ENCODE data around the gene UGT3A2.

The UGT3A2 gene

GRCh38 chr5:35999547-35999946 lies 67.1 kb downstream of the UGT3A2 start:
- H3K4me2 ChIP-seq (ENCODE audit: low read length) = no peak overlapping the region
- no peak for TF ChIP-seq EZH2phosphoT487 (IDR thresholded peaks at IDR 0.05; ENCODE audit: borderline replicate concordance, low read length)
- no peak overlapping the region for H3K27ac ChIP-seq (ENCODE audit: low read depth, low read length)
- no peak overlapping the region for H3K4me3 ChIP-seq (ENCODE audit: low read length)
- H3K9me2 ChIP-seq (replicated peaks; ENCODE audit: control insufficient read depth, low read length) = no peaks in the 10 kb centered on the region
- no peaks in the 10 kb centered on the region for H3F3A ChIP-seq (ENCODE audit: control insufficient read depth, insufficient read depth)
- no peaks in the 10 kb centered on the region for H3K9me3 ChIP-seq (ENCODE audit: control insufficient read depth, insufficient read depth, low read length)
- H3K4me1 ChIP-seq (ENCODE audit: control insufficient read depth, low read length) = no peaks in the 10 kb centered on the region
- no peaks in the 10 kb centered on the region for H3K27me3 ChIP-seq (ENCODE audit: control insufficient read depth, low read length)
- no peaks in the 10 kb centered on the region for H3K36me3 ChIP-seq (ENCODE audit: control insufficient read depth, low read length)
- no peaks in the 10 kb centered on the region for H3K79me2 ChIP-seq (ENCODE audit: control insufficient read depth, low read length)
- no peaks in the 10 kb centered on the region for H4K20me1 ChIP-seq (ENCODE audit: control insufficient read depth, insufficient read depth, low read depth, low read length)

DNA sequence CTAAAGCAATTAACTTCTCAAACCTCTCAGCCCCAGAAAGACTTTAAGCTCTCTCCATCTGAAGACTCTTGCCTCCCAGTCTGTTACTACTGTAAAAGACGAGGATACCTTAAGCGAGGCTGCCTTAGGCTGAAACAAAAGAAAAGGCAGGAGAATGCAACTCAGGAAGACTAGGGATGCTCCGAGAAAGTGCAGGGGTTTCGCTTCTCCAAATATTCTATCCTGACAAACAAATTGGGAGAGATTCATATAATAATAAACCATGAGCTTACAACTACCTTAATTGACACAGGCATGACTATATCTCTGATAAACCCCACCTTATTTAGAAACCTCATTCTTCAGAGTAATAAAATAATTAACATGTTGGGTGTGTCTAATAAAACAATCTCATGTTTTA lies 70.6 kb downstream of the UGT3A2 start:
- H3K27me3 ChIP-seq (ENCODE audit: control insufficient read depth, low read length) = no peaks in the 10 kb centered on the region
- no peak overlapping the region for H3K4me3 ChIP-seq (ENCODE audit: low read length)
- TF ChIP-seq, protein P1, sequence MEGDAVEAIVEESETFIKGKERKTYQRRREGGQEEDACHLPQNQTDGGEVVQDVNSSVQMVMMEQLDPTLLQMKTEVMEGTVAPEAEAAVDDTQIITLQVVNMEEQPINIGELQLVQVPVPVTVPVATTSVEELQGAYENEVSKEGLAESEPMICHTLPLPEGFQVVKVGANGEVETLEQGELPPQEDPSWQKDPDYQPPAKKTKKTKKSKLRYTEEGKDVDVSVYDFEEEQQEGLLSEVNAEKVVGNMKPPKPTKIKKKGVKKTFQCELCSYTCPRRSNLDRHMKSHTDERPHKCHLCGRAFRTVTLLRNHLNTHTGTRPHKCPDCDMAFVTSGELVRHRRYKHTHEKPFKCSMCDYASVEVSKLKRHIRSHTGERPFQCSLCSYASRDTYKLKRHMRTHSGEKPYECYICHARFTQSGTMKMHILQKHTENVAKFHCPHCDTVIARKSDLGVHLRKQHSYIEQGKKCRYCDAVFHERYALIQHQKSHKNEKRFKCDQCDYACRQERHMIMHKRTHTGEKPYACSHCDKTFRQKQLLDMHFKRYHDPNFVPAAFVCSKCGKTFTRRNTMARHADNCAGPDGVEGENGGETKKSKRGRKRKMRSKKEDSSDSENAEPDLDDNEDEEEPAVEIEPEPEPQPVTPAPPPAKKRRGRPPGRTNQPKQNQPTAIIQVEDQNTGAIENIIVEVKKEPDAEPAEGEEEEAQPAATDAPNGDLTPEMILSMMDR (IDR thresholded peaks at IDR 0.05; ENCODE audit: low read depth, low read length, poor library complexity, severe bottlenecking) = no peak
- no peak for TF ChIP-seq EZH2phosphoT487 (IDR thresholded peaks at IDR 0.05; ENCODE audit: borderline replicate concordance, low read length)
- H3K4me2 ChIP-seq (ENCODE audit: low read length) = no peak overlapping the region
- no peaks in the 10 kb centered on the region for H3K9me3 ChIP-seq (ENCODE audit: control insufficient read depth, insufficient read depth, low read length)
- no peaks in the 10 kb centered on the region for H3K9me2 ChIP-seq (replicated peaks; ENCODE audit: control insufficient read depth, low read length)
- no peak overlapping the region for H3K27ac ChIP-seq (ENCODE audit: low read depth, low read length)
- H3F3A ChIP-seq (ENCODE audit: control insufficient read depth, insufficient read depth) = no peaks in the 10 kb centered on the region
- H3K36me3 ChIP-seq (ENCODE audit: control insufficient read depth, low read length) = no peaks in the 10 kb centered on the region
- no peaks in the 10 kb centered on the region for H4K20me1 ChIP-seq (ENCODE audit: control insufficient read depth, insufficient read depth, low read depth, low read length)
- no peaks in the 10 kb centered on the region for H3K79me2 ChIP-seq (ENCODE audit: control insufficient read depth, low read length)
- no peaks in the 10 kb centered on the region for H3K4me1 ChIP-seq (ENCODE audit: control insufficient read depth, low read length)

DNA sequence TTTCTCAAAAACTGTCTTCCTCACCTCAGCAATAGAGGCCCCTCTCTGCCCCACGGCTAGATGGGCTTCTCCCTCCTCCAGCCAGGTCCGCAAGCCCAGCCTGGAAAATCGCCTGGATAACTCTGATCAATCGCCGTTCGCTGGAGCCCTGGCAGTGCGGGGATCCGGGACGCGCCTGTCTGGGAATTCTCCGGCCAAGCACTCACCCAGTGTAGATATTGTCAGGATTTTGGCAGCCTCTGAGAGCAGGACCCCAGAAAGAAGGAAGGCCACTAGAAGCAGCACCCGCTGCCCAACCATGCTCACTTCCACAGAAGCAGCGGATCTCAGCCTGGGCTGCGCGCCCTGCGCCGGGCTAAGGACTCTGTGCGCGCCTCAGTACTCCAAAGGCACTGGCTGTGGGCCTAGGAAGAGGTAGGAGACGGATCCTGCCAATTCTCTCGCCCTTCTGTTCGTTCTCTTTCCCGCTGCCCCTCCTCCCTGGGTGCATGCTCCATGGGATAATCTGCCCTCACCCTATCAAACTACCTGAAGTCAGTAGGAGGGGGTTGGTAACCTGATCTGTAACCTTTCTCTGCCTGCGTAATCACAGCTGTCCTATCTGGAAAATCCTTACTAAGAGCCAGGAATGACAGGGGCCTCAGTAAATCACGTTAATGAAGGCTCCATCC lies 75.6 kb downstream of the UGT3A2 start, which contains the start of gene UGT3A1:
TSS of gene UGT3A1 (minus strand) at position 450 of the 671 bp plus-strand sequence. CDS start at position 300, 150 bp downstream.
- TF ChIP-seq EZH2phosphoT487 (IDR thresholded peaks at IDR 0.05; ENCODE audit: borderline replicate concordance, low read length) = no peak
- TF ChIP-seq, protein P1 (IDR thresholded peaks at IDR 0.05; ENCODE audit: low read depth, low read length, poor library complexity, severe bottlenecking) = no peak
- Histone ChIP-seq H3K79me2 (ENCODE audit: control insufficient read depth, low read length) (no peaks in the 10 kb centered on the region), H3K9me3 (ENCODE audit: control insufficient read depth, insufficient read depth, low read length) (no peaks in the 10 kb centered on the region), H3K36me3 (ENCODE audit: control insufficient read depth, low read length) (no peaks in the 10 kb centered on the region), H3K4me3 (ENCODE audit: low read length) (no peak within 1 kb of the TSS), H4K20me1 (ENCODE audit: control insufficient read depth, insufficient read depth, low read depth, low read length) (no peaks in the 10 kb centered on the region), H3F3A (ENCODE audit: control insufficient read depth, insufficient read depth) (no peaks in the 10 kb centered on the region), H3K4me1 (ENCODE audit: control insufficient read depth, low read length) (no peaks in the 10 kb centered on the region), H3K27me3 (ENCODE audit: control insufficient read depth, low read length) (no peaks in the 10 kb centered on the region), H3K9me2 (replicated peaks; ENCODE audit: control insufficient read depth, low read length) (no peaks in the 10 kb centered on the region), H3K4me2 (ENCODE audit: low read length) (no peak within 1 kb of the TSS), H3K27ac (ENCODE audit: low read depth, low read length) (no peak within 1 kb of the TSS)

GRCh38 chr5:35990520-35990919 lies 76.2 kb downstream of the UGT3A2 start:
- no peaks in the 10 kb centered on the region for H3K27me3 ChIP-seq (ENCODE audit: control insufficient read depth, low read length)

More at GRCh38 chr5:35990520-35990919, 76.2 kb downstream of the UGT3A2 start:
- no peak for TF ChIP-seq EZH2phosphoT487 (IDR thresholded peaks at IDR 0.05; ENCODE audit: borderline replicate concordance, low read length)
- TF ChIP-seq, protein P1 (IDR thresholded peaks at IDR 0.05; ENCODE audit: low read depth, low read length, poor library complexity, severe bottlenecking) = no peak
- Histone ChIP-seq H3K36me3 (ENCODE audit: control insufficient read depth, low read length) (no peaks in the 10 kb centered on the region), H3K9me2 (replicated peaks; ENCODE audit: control insufficient read depth, low read length) (no peaks in the 10 kb centered on the region), H3F3A (ENCODE audit: control insufficient read depth, insufficient read depth) (no peaks in the 10 kb centered on the region), H4K20me1 (ENCODE audit: control insufficient read depth, insufficient read depth, low read depth, low read length) (no peaks in the 10 kb centered on the region), H3K79me2 (ENCODE audit: control insufficient read depth, low read length) (no peaks in the 10 kb centered on the region), H3K4me1 (ENCODE audit: control insufficient read depth, low read length) (no peaks in the 10 kb centered on the region), H3K4me2 (ENCODE audit: low read length) (no peak overlapping the region), H3K27ac (ENCODE audit: low read depth, low read length) (no peak overlapping the region), H3K9me3 (ENCODE audit: control insufficient read depth, insufficient read depth, low read length) (no peaks in the 10 kb centered on the region), H3K4me3 (ENCODE audit: low read length) (no peak overlapping the region)

Data from DOHH2 (cell line).